OCI-LY7 (cell line): ENCODE measurements around the gene STAMBPL1. TPM values are rescaled to one million over a fixed set of nuclear protein-coding genes. Genes with fewer than 3 reads are reported as not detected.

Experiments
- BruUV-seq: library from RNA; stranded (reverse); fragments of 400-500 nt; replicated peaks from 2 replicates; lab custom pipeline; 2021; lab: Mats Ljungman, UMichigan
- CTCF ChIA-PET: fragments of 300-600 bp; sonication (Branson Sonifier 250); formaldehyde crosslinking; loops from one replicate; lab custom pipeline; 2022; ENCODE audit warnings: antibody characterized with exemption; ENCODE audit not compliant: unreplicated experiment; lab: Charles Lee
- POLR2A ChIA-PET: fragments of 300-600 bp; sonication (Branson Sonifier 250); formaldehyde crosslinking; loops from one replicate; lab custom pipeline; 2022; ENCODE audit warnings: antibody characterized with exemption; lab: Charles Lee
- DNase-seq: peaks from one replicate; pipeline ENCODE4 v3.0.0-alpha.2; 2015; ENCODE audit warnings: low spot score
- H2AFZ ChIP-seq: fragments of 200-600 bp; sonication (generic), shearing (Covaris generic); 2 replicates; pipeline ENCODE4 v1.6.1; 2014; ENCODE audit warnings: mild to moderate bottlenecking, antibody characterized with exemption, low read length, moderate library complexity
- H3K27ac ChIP-seq: fragments of 200-600 bp; sonication (generic); 2 replicates; pipeline ENCODE4 v1.5.1; 2014; ENCODE audit warnings: mixed run types, low read depth, mild to moderate bottlenecking, moderate library complexity, low read length, inconsistent platforms; ENCODE audit not compliant: poor library complexity, severe bottlenecking
- H3K36me3 ChIP-seq: fragments of 200-600 bp; sonication (generic); 2 replicates; pipeline ENCODE4 v1.6.1; 2014; ENCODE audit warnings: mild to moderate bottlenecking, antibody characterized with exemption, low read length, moderate library complexity, mixed read lengths; ENCODE audit not compliant: insufficient read depth
- H3K4me1 ChIP-seq: fragments of 200-600 bp; sonication (generic); 2 replicates; pipeline ENCODE4 v1.5.1; 2014; ENCODE audit warnings: mild to moderate bottlenecking, low read length; ENCODE audit not compliant: insufficient read depth, poor library complexity, severe bottlenecking
- H3K4me2 ChIP-seq: fragments of 200-600 bp; sonication (generic); 2 replicates; pipeline ENCODE4 v1.6.1; 2014; ENCODE audit warnings: mild to moderate bottlenecking, low read length
- H3K4me3 ChIP-seq: fragments of 200-600 bp; sonication (generic); 2 replicates; pipeline ENCODE4 v1.5.1; 2014; ENCODE audit warnings: mild to moderate bottlenecking, low read depth, low read length; ENCODE audit not compliant: poor library complexity, severe bottlenecking
- H3K79me2 ChIP-seq: fragments of 200-600 bp; sonication (generic); 2 replicates; pipeline ENCODE4 v1.6.1; 2016; ENCODE audit warnings: low read depth, mild to moderate bottlenecking, low read length, moderate library complexity, mixed read lengths; ENCODE audit not compliant: insufficient read depth
- H3K9me2 ChIP-seq: fragments of 200-600 bp; sonication (generic); 2 replicates; pipeline ENCODE4 v1.6.1; 2016; ENCODE audit warnings: mild to moderate bottlenecking, low read length, mixed read lengths; ENCODE audit not compliant: insufficient read depth
- H3K9me3 ChIP-seq: fragments of 200-600 bp; sonication (generic); 2 replicates; pipeline ENCODE4 v1.6.1; 2014; ENCODE audit warnings: mild to moderate bottlenecking, mixed run types, low read length, mixed read lengths
- H4K20me1 ChIP-seq: fragments of 200-600 bp; sonication (generic); 2 replicates; pipeline ENCODE4 v1.6.1; 2014; ENCODE audit warnings: mild to moderate bottlenecking, antibody characterized with exemption, low read length, moderate library complexity, mixed read lengths; ENCODE audit not compliant: insufficient read depth
- EZH2phosphoT487 ChIP-seq: fragments of 200-600 bp; sonication (generic); IDR thresholded peaks from 2 replicates; pipeline ENCODE4 v1.6.1; 2018; ENCODE audit warnings: low read depth, borderline replicate concordance, mild to moderate bottlenecking, mixed run types, antibody characterized with exemption, low read length, moderate library complexity, mixed read lengths
- intact Hi-C: fragments of 100-400 bp; cut with micrococcal nuclease; formaldehyde crosslinking; loops from one replicate; pipeline ENCODE4 v1.10.0; 2022; ENCODE audit not compliant: unreplicated experiment
- total RNA-seq, 2 experiments: library from RNA; depleted of rRNA in 1 of 2; stranded (reverse); fragments of >200 nt in 1 of 2; shearing (Covaris generic) in 1 of 2; gene quantifications; 2 replicates each; pipeline ENCODE4 v1.2.3, GENCODE V29; 2014 to 2022
- TF ChIP-seq, protein P1 (sequence below): fragments of 200-600 bp; sonication (generic); conservative IDR thresholded peaks from 2 replicates; pipeline ENCODE4 v1.5.1; 2014; ENCODE audit warnings: mild to moderate bottlenecking, antibody characterized with exemption, low read length, moderate library complexity, mixed read lengths

The STAMBPL1 gene
- total RNA-seq, 2 experiments from 2014 or later, result 44.4 to 47.2 TPM

DNA sequence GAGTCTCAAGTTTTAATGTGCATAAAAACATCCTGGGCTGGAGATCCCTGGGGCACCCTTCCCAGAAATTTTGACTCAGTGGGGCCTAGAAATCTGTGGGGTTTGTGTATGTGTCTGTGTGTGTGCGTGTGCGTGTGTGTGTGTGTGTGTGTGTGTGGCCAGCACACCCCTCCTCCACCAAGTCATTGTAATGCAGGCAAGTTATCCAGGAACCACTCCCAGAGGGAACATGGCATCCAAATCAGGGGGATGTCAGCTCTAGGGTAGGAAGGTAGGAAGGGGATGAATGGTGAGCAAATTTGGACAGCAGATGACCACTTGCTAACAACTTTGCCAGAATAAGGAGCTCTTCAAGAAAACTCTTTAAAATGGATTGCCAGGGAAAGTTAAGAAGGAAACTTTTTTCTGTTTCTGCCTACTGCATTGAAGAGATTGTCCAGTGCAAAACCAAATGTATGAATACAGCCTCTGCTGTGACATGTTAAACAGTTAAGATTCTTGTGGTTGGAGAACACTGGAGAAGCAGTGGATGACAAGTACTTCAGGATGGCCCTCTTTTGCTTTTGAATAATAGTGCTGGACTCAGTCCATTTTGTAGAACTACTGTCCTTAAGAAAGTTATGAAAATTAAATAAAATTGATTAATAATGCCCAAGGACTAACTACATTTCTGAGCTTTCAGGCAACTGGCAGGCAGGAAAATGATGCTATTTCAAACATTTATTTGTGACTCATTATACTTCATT is 12.3 kb downstream of the STAMBPL1 start:
- H3K4me2 ChIP-seq, result no peak overlapping the region
- CTCF ChIA-PET, result interaction anchor here (1.0 kb wide), 1 partner anchor 9 kb away, joined by 3 read pairs; no protein-coding TSS in a partner anchor

DNA sequence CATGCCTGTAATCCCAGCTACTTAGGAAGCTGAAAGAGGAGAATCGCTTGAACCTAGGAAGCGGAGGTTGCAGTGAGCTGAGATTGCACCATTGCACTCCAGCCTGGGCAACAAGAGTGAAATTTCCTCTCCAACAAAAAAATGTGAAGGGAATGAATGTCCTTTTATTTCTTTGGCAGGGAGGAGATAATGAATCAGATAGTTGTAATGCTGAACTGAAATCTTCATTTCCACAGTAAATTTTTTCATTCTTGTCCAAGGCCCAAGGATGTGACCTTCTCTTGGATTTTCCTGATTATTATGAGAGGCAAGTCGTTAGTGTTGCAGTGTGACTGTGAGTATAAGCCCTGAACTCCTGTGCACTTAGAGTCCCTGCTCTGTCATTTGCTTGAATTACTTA is 13.6 kb downstream of the STAMBPL1 start:
- ChIA-PET POLR2A (interaction anchor here (0.7 to 17.8 kb wide), 5 partner anchors 6 to 148 kb away, joined by 3 to 201 read pairs (median 4); no protein-coding TSS in a partner anchor), CTCF (no interaction called here)
- Histone ChIP-seq H3K36me3 (peaks cover 44% of the 10 kb centered on the region), H2AFZ (no peak overlapping the region), H3K4me1 (peaks cover 65% of the 10 kb centered on the region), H3K79me2 (peaks cover 85% of the 10 kb centered on the region), H4K20me1 (no peaks in the 10 kb centered on the region; the same call in 1 of the 2 replicates), H3K9me3 (no peaks in the 10 kb centered on the region), H3K27ac (no peak overlapping the region), H3K9me2 (no peaks in the 10 kb centered on the region), H3K4me3 (no peak overlapping the region), H3K4me2 (no peak overlapping the region)
- intact Hi-C loops, result no loop called here
- DNase-seq, result no peak
- TF ChIP-seq, protein P1, sequence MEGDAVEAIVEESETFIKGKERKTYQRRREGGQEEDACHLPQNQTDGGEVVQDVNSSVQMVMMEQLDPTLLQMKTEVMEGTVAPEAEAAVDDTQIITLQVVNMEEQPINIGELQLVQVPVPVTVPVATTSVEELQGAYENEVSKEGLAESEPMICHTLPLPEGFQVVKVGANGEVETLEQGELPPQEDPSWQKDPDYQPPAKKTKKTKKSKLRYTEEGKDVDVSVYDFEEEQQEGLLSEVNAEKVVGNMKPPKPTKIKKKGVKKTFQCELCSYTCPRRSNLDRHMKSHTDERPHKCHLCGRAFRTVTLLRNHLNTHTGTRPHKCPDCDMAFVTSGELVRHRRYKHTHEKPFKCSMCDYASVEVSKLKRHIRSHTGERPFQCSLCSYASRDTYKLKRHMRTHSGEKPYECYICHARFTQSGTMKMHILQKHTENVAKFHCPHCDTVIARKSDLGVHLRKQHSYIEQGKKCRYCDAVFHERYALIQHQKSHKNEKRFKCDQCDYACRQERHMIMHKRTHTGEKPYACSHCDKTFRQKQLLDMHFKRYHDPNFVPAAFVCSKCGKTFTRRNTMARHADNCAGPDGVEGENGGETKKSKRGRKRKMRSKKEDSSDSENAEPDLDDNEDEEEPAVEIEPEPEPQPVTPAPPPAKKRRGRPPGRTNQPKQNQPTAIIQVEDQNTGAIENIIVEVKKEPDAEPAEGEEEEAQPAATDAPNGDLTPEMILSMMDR, result no peak
- no TSS peak for BruUV-seq

More for the DNA sequence above, 12.3 kb downstream of the STAMBPL1 start:
- peaks cover 85% of the 10 kb centered on the region for H3K79me2 ChIP-seq
- H2AFZ ChIP-seq, result no peak overlapping the region
- peaks cover 43% of the 10 kb centered on the region for H3K36me3 ChIP-seq
- no peak overlapping the region for H3K27ac ChIP-seq
- H3K4me1 ChIP-seq, result peaks cover 65% of the 10 kb centered on the region
- no peaks in the 10 kb centered on the region; the same call in 1 of the 2 replicates for H4K20me1 ChIP-seq
- H3K4me3 ChIP-seq, result no peak overlapping the region
- BruUV-seq, result no TSS peak
- POLR2A ChIA-PET, result interaction anchor here (0.9 to 17.8 kb wide), 8 partner anchors 7 to 51 kb away, joined by 3 to 201 read pairs (median 4); partner anchors contain the start of gene STAMBPL1
- no peaks in the 10 kb centered on the region for H3K9me2 ChIP-seq
- intact Hi-C loops, result no loop called here
- no peaks in the 10 kb centered on the region for H3K9me3 ChIP-seq
- no peak for DNase-seq
- TF ChIP-seq EZH2phosphoT487, result no peak
- TF ChIP-seq, protein P1, result no peak

DNA sequence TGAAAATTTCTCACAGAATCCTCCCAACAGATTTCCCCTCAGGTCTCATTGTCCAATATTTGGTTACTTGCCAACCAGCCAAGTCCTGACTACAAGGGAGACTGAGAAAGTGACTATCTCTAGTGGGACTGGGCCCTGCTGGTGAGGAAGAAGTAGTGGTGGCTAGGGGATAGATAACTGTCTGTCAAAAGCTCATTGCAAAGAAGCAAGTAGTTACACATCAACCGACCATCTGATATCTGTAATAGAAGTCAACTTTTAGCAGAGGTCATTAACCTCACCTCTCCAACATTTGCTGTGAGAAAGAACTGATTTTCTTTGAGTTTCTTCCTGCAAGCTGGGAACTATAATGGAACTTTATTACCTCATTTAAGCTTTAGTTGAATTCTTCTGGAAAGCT is 15.2 kb downstream of the STAMBPL1 start:
- peaks cover 83% of the 10 kb centered on the region for H3K79me2 ChIP-seq
- peaks cover 61% of the 10 kb centered on the region for H3K4me1 ChIP-seq
- no peak for DNase-seq
- H3K4me3 ChIP-seq, result no peak overlapping the region
- H3K27ac ChIP-seq, result no peak overlapping the region
- peaks cover 52% of the 10 kb centered on the region for H3K36me3 ChIP-seq
- BruUV-seq, result no TSS peak
- no peaks in the 10 kb centered on the region for H3K9me3 ChIP-seq
- intact Hi-C loops, result no loop called here
- H2AFZ ChIP-seq, result no peak overlapping the region
- H3K4me2 ChIP-seq, result no peak overlapping the region
- no peaks in the 10 kb centered on the region for H3K9me2 ChIP-seq
- ChIA-PET POLR2A (interaction anchor here (0.8 to 2.7 kb wide), 5 partner anchors 9 to 37 kb away, joined by 4 to 21 read pairs (median 10); no protein-coding TSS in a partner anchor), CTCF (no interaction called here)
- TF ChIP-seq, protein P1, result no peak
- no peak for TF ChIP-seq EZH2phosphoT487
- no peaks in the 10 kb centered on the region; the same call in 1 of the 2 replicates for H4K20me1 ChIP-seq
